Middle frontal gyrus (tissue), 1 donor: ENCODE data around the gene KYAT1.
A peak's percentile ranks its signal among the peaks of the same experiment; 100 is the strongest.

Experiments used
- DNase-seq: peaks from one replicate; pipeline ENCODE4 v3.0.0-alpha.2; 2015; ENCODE audit warnings: low spot score; ENCODE audit errors: extremely low spot score

KYAT1 gene

DNA sequence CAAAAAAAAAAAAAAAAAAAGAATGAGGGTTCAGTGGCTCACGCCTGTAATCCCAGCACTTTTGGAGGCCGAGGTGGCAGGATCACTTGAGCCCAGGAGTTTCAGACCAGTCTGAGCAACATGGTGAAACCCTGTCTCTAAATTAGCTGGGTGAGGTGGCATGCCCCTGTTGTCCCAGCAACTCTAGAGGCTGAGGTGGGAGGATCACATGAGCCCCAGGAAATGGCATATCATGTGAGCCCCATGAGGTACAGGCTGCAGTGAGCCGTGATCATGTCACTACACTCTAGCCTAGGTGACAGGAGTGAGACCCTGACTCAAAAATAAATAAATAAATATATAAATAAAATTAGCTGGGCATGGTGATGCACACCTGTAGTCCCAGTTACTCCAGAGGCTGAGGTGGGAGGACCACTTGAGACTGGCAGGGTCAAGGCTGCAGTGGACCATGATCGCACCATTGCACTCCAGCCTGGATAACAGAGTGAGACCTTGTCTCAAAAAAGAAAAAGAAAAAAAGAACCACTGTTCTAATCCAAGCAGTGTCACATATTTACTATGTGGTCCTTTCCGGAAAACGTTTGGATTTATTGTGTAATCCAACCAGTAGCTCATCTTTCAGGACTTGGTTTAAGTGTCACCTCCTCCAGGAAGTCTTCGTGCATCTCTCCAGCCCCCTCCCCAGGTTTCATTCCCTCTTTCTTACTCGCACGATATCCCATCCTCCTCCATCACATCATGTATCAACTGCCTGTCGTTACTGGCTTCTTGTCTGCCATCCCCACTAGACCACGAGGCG, 39.9 kb downstream of the KYAT1 start:
- DNase-seq: no peak

DNA sequence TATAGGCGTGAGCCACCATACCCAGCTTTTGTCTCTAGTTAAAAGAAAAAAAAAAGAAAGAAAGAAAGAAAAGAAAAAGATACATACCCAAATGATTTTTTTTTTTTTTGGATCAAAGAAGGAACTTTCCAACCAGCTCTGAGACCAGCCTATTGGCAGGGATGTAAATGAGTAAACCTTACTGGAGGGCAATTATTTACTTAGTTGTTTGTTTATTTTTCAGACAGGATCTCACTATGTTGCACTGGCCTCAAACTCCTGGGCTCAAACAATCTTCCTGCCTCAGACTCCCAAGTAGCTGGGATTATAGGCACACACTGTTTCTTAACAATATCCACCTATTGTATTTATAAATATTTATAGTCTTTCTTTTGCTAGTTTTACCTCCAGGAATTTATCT, 41.2 kb downstream of the KYAT1 start:
- no peak for DNase-seq

DNA sequence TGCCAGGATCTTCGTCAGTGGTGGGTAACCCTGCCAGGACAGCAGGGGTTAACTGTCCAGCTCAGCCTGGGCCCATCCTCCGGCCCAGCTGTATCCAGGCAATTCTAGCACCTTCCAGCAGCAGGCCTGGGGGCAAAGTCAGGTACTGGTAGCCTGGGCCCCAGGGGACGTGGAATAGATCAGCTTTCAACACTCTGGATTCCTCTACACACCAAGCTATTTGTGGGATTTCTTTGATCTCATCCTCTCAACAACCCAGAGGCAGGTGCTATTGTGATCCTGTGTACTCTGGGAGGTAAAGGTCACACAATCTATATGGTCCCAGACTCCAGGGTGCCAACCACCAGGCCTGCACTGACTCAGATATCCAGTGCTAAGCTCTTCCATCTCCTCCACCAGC, 43.4 kb downstream of the KYAT1 start:
- DNase-seq: no peak

DNA sequence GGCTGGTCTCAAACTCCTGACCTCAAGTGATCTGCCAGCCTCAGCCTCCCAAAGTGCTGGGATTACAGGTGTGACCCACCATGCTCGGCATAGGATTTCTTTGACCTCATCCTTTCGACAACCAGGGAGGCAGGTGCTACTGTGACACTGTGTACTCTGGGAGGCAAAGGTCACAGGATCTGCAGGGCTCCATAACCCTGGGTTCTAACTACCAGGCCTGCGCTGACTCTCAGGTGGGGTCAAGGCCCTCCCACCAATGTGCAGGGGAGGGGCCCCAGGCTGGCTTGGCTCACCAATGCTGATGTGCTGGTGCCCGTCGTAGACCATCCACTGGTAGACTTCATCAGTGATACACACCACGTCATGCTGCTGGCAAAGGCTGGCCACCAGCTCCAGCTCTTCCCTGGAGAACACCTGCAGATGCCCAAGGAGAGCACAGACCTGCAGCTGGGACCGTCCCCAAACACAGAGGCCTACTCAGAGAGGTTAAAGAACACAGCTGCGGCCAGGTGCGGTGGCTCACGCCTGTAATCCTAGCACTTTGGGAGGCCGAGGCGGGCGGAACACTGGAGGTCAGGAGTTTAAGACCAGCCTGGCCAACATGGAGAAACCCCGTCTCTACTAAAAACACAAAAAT, 45.1 kb downstream of the KYAT1 start:
- DNase-seq: no peak

DNA sequence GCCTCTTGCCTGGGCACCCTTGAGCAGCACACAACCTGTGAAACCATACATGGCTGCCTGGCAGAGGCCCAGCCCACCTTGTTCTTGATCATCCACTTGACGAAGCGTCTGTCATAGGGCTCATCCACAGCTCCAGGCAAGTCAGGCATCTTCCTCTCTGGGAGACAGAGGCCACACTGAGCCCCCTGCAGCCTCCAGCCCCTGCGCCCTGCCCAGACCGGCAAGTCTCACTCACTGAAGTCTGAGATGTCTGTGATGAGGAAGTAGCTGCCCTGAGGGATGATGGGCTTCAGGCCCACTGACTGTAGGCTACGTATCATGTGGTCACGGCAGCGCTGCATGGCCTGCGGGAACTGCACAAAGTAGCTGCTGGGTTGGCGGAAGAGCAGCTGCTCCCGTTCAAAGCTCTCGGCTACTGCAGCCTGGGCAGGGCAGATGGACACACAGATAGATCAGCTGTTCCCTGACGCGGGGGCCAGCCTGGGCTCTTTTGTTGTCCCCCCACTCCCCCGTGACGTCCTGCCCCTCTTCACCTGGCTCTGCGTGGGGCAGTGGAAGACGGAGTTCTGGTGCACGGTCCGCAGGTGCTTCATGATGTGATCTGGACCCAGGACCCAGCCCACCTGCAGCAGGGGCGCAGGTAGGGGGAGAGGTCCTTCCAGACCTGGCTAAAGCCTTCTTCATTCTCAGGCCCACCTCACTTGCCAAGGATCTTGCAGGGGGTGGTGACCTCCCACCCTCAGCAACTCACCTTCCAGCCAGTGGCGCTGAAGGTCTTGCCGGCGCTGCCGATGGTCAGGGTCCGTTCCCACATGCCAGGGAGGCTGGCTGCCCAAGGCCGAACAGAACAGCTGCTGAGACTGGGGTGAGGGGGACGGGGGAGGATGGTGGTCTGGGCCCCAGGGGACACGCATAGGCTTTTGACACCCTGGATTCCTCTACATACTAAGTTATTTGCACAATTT, 46.2 kb downstream of the KYAT1 start:
- DNase-seq: no peak

DNA sequence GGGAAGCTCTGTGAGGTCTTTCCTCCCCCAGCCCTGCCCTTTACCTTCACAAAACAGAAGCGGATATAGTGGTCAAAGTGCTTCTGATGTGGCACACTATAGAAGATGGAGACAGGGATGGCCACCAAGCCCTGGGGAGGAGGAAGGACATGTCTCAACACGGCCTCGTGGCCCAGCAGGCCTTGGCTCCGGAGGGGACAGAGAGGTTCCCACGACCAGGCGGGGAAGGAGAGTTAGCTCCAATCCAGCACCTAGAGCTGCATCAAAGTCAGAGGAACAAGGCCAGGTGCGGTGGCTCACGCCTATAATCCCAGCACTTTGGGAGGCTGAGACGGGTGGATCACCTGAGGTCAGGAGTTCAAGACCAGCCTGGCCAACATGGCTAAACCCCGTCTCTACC, 48.1 kb downstream of the KYAT1 start:
- no peak for DNase-seq

DNA sequence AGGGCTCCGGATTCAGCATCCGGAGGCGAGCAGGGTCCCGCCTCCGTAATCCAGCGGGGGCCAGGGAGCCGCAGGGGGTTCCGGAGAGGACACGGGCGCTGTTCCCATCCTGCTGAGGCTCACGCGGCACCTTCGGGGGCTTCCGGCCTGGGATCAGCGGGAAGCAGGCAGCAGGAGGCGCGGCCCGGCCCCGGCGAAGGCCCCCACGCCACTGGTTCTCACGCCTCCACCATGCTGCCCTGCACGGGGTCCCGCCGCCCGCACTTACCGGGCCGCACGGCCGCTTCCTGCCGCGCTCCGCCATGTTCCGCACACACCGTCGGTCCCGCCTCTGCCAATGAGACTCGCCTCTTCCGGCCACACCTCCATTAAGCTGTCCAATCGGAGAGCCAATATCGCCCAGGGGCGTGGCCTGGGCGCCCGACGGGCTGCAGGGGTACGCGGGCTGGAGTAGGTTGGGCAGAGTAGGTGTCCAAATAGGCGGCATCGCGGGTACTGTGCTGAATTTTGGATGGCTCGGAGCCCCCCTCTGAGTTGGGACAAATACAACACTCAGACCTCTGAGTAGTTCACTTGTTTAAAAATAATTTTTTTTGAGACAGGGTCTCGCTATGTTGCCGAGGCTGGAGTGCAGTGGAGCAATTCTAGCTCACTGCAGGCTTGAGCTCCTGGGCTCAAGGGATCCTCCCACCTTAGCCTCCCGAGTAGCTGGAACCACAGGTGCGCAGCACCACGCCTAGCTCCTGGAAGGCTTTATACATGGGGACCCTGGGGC, 52.1 kb downstream of the KYAT1 start, which contains the start of gene SPOUT1:
TSS of gene SPOUT1 (minus strand) at position 318 of the 775 bp plus-strand sequence. CDS start at position 304, 14 bp downstream.
- DNase-seq: peak; percentile 82

DNA sequence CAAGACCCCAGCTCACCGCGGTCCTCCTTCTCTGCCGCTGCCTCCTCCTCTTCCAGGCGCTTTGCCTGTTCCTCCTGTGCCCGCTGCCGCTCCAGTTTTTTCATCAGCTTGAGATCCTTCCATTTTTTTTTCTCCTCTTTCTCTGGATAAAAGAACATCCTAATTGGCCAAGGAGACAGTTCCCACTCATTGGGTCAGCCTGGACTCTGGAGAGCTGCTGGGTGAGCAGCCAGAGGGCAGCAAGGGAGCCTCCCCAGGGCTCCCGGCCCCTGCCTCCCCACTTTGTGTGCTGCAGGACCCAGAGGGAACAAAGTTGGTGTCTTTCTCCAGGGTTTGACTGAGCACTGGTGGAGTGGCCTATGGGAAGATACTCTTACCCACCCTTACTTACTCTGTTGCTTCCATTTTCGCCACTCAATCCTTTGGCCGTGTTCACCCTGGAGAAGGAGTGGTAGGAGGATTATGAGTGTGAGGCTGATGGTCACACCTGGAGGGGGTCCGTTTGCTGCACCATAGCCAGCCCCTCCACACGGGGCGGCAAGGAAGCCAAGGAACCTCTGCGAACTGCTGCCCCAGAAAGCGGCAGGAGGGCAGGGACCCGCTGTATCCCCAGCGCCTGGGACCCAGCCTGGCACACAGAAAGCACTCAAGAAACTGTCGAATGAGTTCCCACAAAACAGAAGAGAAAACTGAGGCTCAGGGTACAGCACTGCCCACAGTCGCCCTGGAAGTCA, 52.9 kb downstream of the KYAT1 start:
- no peak for DNase-seq

DNA sequence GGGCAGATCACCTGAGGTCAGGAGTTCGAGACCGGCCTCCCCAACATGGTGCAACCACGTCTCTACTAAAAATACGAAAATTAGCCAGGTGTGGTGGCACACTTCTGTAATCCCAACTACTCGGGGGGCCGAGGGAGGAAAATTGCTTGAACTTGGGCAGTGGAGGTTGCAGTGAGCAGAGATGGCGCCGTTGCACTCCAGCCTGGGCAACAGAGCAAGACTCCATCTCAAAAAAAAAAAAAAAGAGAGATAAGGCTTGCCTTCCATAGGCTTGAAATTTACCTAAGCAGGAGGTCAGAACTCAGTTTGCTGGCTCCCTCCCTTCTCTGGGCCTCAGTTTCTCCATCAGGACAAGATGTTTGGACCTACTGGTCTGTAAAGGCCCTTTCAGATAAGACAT, 53.5 kb downstream of the KYAT1 start:
- DNase-seq: no peak

DNA sequence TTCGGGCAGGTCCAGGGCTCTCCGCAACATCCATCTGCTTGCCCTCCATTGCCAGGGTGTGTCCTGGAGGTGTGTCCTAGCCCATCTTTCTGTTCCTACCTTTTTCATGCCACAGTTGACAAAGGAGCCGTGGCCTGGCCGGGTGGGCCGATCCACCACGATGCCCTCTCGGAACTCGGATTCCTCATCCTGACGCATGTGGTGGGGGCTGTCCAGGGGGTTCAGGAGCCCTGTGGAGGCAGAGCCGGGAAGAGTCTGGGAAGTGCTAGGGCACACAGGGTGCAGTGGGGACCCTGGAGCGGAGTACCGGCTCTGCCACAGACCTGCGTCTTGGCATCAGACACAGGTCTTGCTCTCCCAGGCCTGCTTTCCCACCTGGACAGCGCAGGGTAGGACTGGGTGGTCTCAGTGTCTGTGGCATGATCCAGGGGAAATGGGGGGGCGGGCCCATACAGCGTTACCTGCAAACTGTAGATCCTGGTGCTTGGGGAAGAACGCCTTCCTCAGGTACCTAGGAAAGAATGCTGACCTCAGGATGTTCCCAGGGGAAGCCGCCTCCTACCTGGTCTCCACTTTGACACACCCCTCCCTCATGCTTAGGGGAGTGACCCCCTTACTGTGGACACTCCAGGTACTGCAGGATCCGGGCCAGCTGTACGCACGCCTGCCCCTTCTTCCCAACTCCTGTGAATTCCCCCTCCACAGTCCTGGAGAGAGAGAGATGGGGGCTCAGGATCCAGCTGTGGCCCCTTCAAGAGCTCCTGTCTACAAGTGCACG, 55.6 kb downstream of the KYAT1 start:
- no peak for DNase-seq

DNA sequence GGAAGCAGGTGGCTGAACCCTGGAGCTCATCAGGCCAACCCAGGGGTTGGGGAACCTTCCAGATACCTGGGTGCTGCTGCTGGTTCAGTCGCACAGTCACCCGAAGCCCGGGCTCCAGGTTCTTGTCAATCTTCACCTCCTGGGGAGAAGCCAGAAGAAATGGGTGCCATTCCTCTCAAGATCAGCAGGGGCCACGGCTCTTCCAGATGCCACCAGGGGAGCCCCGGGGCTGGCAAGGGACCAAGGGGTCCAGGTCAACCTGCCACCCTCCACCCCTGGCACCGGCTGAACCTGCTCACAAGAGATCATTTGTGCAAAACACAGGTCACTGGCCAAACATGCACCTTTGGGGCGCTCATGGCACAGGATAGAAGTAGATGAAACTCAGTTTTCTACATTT, 56.8 kb downstream of the KYAT1 start:
- no peak for DNase-seq

DNA sequence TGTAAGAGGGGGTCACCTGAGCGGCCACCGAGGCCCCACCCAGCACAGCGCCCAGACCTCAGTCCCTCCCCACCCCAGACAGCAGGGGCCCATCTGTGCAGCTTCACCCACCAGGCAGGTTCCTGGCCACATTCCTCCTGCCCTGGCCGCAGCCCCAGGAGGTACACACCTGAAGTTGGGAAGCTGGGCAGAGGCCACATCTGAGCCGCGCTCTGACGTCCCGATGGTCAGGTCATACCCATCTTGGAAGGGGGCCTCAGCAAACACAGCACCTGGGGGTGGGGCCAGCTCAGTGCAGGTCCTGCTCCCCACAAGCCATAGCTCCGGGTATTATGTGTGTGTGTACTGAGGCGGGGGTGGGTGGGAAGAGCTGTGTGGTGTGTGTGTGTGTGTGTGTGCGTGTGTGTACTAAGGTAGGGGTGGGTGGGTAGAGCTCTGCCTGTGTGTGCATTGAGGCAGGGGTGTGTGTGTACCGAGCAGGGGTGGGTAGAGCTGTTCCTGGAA, 57.8 kb downstream of the KYAT1 start:
- no peak for DNase-seq

DNA sequence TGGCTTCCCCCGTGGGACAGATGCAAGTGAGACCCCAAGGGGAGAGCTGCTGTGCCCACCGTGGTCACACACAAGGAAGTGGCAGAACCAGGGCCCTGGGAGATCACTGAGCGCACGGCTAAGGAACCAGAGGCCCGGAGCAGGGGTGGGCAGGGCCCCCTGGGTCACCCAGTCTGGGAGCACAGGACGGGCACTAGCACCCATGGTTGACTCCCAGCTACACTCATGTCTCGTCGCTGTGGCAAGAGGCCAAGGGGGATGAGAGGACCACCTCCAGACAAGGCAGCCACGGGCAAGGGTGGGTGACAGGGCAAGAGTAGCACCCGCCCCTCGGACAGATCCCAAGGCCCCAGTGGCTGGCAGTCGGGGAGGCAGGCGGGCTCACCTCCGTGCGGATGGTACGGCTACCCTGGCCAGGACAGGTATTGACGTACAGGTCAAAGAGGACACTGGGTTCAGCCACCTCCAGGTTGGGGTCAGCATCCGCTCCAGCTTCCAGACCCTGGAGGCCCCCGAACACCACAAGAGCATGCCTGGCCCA, 58.3 kb downstream of the KYAT1 start:
- no peak for DNase-seq

DNA sequence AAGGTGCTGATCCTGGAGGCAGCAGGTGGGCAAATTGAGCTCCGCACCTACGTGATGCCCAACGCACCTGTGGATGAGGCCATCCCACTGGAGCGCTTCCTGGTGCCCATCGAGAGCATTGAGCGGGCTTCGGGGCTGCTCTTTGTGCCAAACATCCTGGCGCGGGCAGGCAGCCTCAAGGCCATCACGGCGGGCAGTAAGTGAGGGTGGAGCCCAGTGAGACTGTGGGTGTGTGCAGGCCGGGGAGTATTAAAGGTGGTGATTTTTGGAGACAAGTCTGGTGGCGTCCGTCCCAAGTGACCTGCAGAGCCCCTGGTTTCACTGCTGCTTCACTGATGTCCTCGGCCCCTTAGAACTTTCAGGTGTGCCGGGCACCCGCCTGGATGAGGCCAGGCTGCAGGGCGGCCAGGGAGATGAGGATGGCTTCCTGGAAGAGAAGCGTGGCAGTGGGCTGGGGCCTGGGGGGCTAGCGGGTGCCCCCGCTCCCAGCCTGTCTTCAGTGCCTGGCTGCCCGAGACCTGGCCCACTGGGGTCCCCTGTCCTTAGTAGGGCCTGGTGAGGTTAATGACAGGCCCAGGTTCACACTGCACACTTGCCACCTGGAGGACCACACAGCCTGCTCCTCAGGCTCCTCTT, 59.2 kb downstream of the KYAT1 start:
- no peak for DNase-seq

DNA sequence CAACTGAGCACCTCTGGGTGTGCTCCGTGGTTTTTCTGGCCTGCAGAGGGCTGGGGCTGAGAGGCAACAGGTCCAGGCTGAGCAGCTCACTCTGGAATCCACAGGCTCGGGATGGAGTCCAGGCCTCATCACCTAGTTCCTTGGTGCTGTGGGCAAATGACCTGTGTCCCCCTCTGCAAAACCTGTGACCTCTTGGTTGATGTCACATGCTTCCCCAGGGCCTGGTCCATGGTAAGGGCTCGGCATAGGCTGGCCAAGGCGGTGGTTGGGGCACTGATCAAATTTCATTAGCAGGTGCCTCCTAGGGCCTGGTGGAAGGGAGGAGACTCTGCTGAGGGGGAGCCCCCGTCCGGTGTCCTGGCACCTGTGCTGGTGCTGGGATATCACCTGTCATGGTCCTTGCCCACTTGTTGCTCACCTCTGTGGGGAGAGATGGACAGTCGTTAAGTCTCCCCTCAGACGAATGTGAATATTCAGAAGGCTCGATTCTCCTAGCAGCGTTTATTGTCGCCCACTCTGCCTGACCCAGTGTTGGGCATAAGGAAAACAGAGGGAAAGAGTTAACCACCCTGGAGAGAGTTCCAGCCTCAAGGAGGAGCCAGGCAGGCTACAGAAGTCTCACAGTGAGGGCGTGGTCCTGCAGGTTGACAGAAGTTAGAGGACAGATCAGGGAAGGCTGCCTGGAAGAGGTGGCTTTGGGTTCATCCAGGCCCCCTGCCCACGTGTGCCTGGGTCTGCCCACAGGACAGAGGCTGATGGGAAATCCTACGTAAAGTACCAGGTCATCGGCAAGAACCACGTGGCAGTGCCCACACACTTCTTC, 60.0 kb downstream of the KYAT1 start:
- DNase-seq: no peak

DNA sequence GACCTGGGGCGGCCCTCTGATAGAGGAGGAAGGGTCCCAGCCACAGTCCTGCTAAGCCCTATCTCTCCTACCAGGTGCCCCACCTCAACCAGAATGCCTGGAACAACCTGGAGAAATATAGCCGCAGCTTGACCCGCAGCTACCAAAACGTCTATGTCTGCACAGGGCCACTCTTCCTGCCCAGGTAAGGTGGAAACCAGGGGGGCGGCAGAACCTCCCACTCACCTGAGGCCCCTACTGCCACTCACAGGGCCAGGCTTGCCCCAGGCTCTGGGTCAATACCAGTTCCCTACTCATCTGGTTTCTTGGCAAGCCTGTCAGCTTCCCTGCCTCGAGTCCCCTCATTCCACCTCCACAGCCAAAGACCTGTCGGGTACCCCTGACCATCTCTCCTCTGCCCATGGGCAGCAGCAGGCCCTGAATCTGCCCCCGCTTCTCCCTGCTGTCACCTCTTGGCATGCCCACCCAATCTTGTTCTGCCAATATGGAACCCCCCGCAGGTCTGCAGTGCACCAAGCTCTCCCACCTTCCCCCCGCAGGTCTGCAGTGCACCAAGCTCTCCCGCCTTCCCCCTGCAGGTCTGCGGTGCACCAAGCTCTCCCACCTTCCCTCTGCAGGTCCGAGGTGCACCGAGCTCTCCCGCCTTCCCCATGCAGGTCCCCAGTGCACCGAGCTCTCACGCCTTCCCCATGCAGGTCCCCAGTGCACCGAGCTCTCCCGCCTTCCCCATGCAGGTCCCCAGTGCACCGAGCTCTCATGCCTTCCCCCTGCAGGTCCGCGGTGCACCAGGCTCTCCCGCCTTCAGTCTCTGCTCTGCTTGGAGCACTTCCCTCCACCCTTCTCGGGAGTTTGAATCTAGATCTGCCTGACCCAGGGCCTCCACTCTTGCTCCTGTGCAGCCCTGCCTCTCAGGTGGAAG, 60.8 kb downstream of the KYAT1 start:
- DNase-seq: no peak
